Measurements from ENCODE around the gene SCGB2B2.

- TF ChIP-seq ZNF274 (IDR thresholded peaks at IDR 0.05; ENCODE audit: low read depth, low read length) (no peak), YY1 (IDR thresholded peaks at IDR 0.05; ENCODE audit: insufficient read depth, insufficient read length) (no peak)
Observed at GRCh38 chr19:34651747-34652146, 25.2 kb downstream of the SCGB2B2 start.
